ENCODE results near the gene CEP70.
"Not testable (repeated sequence)": the region's sequence is repeated elsewhere in the genome, so short reads cannot be mapped to it uniquely, and the experiment has no call there.

The CEP70 gene

DNA sequence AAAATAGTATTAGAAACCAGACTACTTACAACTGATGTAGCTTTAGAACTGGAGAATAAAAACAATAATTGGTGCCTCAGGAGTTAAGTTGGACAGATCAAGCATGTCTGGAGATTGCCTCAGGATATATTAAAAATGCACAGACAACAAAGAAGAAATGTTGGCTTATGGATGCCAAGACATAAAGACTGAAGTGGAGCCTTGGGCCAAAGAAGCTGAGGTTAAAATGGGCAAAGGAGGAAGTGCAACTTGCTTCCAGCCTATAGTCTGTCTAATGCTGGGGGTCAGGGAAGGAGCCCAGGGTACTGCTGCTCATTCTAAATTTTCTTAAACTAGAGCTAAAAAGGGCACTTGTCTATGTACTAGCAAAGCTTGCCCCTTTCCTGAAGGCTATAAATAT lies 82.1 kb downstream of the CEP70 start:
- peak in 2 of 4 experiments; percentile 7 to 21 for DNase-seq

DNA sequence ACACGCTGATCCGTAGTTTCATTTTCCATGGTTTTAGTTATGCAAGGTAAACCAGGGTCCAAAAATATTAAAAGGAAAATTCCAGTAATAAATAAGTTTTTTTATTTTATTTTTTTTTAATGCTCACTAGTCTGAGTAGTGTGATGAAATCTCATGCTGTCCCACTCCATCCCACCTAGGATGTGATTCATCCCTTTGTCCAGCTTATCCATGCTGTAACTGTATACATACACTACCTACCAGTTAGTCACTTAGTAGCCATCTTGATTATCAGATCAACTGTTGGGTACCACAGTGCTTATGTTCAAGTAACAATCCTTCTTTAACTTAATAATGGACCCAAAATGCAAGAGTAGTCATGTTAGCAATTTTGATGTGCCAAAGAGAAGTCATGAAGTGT lies 84.5 kb downstream of the CEP70 start:
- DNase-seq, result no peak

DNA sequence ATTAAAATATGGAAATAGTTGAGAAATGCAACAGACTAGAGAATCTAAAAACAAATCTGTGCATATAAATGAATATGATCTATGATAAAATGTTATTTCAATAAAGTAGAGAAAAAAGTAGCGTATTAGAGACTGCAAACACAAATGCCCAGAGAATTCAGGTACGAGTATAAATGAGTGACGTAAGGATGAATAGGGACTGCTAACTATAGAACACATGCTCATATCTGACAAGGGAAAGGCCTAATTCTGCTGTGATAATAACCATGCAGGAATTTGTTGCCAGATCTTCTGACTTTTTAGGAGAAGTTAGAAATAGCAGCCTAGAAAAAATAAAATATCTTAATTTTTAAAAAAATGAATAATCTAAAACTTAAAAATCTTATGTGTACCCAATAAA lies 86.5 kb downstream of the CEP70 start:
- DNase-seq, result no peak

DNA sequence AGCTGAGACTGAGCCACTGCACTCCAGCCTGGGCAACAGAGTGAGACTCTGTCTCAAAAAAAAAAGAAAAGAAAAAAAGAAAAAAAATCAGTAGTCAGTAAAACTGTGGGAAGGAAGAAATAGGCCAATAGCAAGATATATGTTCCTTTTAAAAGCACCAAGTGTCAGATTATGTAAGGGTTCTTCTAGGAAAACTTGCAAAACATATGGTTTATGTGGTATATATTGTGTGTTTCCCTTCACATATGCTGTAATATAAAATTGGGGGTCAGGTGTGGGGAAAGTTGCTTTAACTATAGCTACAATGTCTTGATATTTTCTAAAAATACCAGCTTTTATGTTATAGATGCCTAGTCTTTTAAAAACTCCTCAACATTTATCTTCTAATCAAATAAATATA lies 95.1 kb downstream of the CEP70 start:
- DNase-seq, result no peak

DNA sequence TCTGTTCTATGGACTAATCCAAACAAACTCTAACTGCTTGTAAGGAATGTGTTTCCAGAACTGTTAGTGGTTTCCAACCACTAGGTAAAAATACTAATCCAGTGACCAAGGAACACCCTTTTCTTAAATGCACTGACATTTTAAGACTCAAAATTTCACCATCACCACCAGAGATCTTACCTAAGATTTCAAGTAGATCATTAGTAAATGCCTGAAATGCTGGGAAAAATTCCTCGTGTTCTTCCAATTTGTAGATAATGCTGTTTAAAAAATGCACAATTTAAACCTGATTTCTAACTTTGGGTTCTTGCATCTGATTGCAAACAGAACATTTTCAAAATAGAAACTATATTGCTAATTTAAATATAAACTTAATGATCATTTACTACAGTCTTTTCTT lies 96.2 kb downstream of the CEP70 start:
- no peak for DNase-seq

DNA sequence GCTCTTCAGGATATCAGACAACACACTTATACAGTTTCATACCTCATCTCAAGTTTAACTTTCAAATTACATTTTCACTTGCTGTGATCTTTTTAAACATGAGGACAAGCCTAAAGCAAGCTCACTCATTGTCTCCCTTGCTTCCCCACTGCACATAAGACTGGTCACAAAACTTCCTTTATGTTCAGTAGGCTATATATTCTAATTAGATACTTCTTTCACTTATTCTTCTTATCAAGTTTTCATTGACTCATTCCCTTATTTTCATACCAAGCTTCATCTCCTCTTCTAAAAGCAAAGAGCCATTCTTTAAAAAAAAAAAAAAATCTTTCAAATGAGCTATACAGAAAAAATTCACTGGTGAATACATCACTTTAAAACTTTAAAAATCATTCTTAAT lies 97.0 kb downstream of the CEP70 start:
- DNase-seq, result no peak

DNA sequence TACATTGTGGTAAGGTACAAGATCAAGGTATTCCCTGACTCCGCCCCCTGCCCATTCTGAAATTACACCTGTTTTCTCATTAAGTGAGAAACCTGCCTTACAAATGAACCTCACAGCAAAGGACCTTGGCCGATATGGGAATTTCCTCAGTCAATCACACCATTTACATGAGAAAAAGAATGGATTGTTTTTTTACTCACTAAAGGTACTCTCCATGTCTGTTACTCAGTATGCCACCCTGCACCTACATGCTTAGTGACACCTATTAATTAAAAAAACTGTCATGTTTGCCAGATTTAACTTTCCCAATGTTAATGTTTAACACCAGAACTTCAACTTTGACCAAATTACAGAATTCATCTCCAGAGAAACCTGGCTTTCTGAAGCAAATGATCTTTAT lies 97.6 kb downstream of the CEP70 start:
- DNase-seq, result no peak

DNA sequence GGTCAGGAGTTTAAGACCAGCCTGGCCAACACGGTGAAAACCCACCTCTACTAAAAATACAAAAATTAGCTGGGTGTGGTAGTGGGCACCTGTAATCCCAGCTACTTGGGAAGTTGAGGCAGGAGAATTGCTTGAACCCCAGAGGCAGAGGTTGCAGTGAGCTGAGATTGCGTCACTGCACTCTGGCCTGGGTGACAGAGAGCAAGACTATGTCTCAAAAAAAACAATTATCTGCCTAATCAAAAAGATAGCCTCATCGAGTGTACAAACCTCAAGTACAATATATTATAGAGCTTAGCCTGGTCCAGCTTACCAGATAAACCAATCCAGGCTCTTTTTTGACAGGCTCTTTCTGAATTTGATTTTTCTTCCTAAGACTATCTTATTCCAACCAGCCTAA lies 98.4 kb downstream of the CEP70 start:
- DNase-seq, result not testable (repeated sequence)

DNA sequence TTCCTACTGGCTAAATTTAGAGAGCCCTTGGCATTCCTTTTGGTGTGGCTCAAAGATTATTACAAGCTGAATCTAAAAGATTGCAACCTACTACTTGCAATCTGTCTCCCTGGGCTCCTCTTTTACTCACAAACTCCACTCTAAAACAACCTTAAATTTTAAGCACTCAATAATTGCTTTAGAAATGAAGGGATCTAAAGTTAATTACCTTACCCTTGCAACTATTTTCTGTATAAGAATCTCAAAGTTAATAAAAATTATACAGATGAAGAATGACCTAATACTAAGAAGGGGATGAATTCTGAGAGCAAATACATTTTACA lies 99.5 kb downstream of the CEP70 start:
- DNase-seq, result no peak

DNA sequence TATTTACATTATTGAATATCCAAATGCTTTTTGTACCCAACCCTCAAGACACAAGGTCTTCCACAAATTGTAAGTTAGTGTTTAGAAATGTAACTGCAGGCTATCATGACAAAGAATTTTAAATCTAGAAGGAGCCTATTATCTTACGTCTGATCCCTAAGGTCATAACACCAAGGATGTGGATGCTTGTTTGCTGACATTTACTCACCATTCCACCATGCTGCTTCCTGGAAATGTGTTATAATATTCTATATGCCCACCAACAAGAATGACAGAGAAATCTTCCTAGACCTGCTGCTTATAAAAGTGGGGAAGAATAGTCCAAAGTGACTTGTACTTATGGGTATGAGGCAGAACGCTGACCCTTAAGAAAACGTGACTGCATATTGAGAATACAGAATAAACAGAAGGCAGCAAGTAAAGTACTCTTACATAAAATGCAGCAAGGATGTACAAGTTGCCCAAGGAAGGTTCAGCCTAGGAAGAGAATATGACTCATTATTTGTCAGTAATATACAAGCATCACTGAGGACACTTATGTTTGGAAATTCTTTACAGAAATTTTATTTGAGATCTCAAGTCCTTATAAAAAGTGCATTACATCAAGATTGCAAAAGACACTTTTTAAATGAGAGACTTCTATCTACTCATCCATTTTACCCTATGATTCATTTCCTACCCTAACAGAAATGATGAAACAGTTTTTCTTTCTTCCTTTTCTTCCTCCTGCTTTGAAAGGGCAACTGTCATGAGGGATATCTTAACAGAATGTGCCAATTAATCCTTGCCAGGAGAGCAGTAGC lies 100.1 kb downstream of the CEP70 start:
- DNase-seq, result peak; percentile 23 to 81 (median 54)

DNA sequence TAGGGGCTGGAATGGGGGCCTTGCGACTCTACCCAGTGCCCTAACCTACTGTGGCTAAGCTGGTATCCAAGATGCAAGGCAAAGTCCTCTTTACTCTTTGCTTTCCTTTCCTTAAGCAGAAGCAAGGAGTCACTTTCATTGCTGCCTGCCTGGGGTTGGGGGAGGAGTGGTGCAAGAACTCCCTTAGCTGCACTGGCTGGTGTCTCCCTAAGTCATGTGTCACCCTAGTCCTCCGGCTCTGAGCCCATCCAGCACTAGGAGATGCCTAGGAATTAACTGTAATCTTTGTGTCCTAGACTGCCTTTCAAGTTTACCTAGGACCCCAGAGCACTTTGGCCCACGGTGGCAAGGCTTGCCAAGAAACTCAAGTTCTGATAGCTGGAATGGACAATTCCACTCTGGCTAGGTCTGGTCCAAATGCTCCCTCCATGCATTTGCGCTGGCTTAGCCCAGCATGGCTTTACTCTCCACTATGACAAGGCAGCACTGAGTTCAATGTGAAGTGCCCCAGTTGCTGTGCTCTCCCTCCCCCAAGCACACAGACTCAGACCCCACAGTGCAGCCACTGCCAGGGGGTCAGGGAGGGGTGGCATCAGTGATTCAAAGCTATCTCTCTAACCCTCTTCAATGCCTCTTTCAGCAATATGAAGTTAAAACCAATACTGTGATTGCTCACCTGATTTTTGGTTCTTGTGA lies 100.9 kb downstream of the CEP70 start:
- DNase-seq, result peak in 3 of 4 experiments; percentile 30 to 48 (median 46)

DNA sequence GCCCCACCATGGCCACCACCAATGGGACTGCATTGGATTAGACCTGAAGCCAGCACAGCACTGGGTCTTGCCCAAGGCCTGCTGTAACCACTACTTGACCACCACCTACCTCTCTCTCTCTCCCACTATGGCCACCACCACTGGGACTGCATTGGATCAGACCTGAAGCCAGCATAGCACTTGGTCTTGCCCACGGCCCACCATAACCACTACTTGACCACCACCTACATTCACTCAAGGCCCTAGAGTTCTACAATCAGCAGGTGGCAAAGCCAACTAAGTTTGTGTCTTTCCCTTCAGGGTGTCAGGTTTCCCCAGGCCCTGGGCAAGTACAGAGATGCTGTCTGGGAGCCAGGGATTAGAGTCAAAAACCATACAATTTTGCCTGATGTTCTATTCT lies 102.1 kb downstream of the CEP70 start:
- no peak for DNase-seq

DNA sequence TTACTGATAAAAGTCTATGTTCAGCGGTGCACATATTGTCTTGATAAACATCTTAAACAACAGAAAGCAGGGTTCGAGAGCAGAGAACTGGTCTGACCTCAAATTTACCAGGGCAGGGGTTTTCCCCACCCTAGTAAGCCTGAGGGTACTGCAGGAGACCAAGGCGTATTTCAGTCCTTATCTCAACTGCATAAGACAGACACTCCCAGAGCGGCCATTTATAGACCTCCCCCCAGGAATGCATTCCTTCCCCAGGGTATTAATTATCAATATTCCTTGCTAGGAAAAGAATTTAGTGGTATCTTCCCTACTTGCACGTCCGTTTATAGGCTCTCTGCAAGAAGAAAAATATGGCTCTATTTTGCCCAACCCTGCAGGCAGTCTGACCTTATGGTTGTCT lies 107.5 kb downstream of the CEP70 start:
- DNase-seq, result not testable (repeated sequence)

DNA sequence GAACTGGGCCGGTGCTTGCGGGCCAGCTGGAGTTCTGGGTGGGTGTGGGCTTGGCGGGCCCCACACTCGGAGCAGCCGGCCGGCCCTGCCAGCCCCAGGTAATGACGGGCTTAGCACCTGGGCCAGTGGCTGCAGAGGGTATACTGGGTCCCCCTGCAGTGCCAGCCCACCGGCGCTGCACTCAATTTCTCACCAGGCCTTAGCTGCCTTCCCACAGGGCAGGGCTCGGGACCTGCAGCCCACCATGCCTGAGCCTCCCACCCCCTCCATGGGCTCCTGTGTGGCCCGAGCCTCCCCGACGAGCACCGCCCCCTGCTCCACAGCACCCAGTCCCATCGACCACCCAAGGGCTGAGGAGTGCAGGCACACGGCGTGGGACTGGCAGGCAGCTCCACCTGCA lies 109.4 kb downstream of the CEP70 start:
- DNase-seq, result not testable (repeated sequence)

DNA sequence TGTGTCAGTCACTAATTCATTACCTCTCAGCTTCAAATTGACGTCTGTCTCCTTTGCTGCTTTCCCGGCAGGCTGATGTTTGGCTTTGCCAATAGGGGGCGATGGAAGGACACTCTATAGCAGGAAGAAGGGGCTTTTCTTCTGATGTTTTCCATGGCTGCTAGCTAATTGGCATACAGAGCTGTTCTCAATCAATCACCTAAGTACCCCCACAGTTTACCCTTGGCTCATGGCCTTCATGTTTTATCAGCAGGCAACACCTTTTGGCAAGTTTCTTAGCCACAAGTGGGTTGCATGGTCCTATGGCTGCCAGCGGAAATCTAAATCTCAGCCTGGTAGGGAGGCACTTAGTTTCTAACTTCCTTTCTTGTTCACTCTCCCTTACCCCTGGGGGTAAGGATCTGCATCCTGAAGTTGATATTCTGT lies 114.6 kb downstream of the CEP70 start:
- peak; percentile 55 to 68 (median 60) for DNase-seq

DNA sequence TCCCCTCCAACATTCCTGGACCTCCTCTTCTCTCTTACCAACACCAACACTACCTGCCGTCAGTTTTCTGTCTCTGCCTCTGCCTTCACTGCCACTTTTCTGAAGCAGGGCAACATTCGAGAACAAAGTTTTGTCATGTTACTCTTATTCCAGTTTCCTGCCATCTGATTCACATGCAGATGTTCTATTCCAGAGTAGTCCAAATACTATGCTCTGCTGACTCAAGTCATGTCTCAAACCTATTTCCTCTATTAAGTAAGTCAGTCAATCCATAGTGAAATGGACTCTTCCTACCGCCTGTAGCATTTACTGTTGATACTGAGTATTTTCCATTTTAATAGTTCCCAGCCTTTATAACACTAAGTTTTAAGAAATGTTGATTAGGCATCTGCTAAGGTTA lies 116.3 kb downstream of the CEP70 start:
- no peak for DNase-seq

DNA sequence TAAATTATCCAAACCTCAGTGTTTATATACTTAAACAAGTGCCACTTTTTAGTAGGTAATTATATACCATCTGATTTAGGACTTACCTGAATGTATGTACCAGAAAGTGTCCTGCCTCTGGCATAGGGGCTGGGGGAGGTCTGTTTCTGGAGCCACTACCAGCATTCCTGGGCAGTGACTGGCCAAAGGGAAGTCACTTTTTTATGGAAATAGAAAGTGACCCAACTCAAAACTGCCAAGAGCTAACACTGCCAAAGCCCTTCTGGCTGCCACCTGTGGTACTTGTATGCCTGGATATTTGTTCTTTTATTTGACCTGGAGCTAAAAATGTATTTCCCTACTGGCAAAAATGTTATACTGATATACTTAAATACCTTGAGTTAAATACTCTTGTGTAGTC lies 116.9 kb downstream of the CEP70 start:
- no peak for DNase-seq

DNA sequence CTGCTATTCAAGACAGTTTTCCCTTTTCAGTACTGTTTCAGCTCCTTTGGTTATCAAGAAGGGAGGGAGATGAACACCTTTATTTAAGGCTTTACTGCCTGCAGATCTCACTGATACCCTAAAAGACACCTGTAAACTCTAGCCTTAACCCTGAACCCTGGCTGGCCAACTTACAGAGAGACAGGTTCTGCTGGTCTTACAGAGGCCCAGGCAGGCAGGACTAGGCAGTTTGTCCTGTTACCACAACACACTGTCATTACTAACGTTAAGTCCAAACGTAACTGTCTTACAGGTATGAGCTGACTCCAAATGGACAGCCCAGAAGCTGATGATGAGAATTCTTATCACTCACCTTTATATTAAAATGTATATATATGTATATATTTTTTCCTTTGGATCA lies 117.5 kb downstream of the CEP70 start:
- no peak for DNase-seq

DNA sequence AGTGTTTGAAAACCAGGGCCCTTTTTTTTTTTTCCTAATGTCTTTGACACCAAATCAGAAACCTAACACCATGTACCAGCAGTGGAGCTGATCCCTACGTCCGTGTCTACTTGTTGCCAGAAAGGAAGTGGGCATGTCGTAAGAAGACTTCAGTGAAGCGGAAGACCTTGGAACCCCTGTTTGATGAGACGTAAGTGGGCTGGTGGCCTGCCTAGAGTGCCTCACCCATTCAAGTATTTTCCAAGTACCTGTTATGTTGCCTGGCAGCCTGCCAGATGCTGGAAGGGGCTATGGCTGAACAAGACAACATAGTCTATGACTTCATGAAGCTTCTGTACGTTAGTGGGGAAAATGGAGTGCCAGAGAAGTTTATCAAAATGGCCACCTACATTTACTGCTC lies 119.9 kb downstream of the CEP70 start:
- no peak for DNase-seq

DNA sequence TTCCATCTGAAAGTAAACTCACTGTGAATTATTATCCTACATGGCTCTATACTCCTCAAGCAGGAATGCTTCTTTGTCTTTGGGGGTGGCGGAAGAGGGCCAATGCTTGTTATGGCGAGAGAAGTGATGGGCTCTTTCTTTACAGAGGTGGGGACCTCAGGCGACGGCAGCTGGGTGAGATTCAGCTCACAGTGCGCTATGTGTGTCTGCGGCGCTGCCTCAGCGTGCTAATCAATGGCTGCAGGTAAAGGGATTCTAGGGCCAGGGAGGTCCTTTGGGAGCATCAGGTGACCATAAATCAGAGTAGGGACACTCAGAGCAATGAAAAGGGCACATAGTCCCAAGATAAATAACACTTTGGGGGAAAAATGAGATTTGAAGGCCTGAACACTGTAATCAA lies 120.7 kb downstream of the CEP70 start:
- no peak for DNase-seq

DNA sequence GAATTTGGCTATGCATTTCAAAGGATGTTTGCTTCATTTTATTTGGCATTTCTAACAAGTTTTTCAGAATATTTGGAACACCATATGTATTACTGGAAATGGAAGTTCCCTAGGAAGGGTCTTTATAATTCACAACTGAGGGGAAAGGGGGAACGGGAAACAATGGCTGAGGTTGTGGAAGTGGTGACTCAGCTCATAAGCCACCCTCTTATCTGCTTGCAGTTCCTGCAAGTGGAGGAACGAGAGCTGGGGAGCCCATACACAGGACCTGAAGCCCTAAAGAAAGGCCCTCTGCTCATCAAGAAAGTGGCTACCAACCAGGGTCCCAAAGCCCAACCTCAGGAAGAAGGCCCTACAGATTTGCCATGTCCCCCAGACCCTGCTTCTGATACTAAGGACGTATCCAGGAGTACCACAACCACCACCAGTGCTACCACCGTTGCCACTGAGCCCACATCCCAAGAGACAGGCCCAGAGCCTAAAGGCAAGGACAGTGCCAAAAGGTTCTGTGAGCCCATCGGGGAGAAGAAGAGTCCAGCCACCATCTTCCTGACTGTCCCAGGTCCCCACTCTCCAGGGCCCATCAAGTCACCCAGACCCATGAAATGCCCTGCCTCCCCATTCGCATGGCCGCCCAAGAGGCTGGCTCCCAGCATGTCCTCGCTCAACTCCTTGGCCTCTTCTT lies 121.8 kb downstream of the CEP70 start:
- DNase-seq, result no peak

DNA sequence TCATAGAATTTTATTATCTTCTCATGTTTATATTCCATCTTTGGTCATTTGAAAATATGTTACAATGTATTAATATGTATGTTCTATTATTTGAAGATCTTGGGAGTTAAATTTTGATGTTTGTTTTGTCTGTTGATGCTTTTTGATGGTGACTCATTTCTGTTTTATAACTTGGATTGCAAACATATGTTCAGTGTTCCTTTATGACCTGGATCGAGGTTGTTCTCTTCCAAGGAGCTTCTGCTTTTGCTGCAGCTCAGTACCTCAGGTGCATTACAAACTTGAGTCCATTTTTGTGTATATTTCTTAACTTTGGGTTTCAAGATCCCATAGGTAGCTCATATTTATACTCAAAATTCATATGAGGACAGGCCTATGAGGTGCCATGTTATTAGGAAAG lies 122.6 kb downstream of the CEP70 start:
- DNase-seq, result no peak

DNA sequence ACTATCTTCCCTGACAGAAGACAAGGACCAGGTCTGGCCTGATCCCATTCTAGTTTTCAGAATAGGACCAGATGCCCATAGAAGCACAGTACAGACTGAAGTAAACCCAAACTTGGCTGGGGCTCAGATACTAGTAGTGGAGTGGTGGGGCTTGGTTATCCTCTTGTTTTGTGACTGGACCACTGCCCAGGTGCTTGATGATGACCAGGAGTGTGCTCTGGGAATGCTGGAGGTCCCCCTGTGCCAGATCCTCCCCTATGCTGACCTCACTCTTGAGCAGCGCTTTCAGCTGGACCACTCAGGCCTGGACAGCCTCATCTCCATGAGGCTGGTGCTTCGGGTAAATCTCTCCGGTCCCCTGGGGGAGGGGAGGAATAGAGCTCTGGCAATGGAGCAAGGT lies 123.4 kb downstream of the CEP70 start:
- DNase-seq, result no peak

DNA sequence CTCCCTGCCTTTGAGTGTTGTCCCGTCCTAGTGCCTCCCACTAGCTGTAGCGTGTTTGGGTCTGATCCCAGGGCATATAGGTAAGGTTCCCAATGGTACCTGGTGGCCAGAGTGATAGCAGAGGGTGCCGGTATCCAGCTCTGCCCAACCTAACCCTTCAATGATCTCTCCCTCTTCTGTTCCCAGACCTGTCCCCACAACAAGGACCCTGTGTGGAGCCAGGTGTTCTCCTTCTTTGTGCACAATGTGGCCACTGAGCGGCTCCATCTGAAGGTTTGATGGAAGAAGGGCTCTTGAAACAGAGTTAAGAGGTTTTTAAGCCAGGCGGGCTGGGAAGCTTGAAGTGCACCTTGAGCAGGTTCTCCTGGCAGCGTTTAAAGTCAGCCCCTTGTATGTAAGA lies 124.2 kb downstream of the CEP70 start:
- no peak for DNase-seq

All from suppressor macrophage (primary cell).